Skeletal muscle tissue (tissue), 4 donors: ENCODE results near the gene FAM76B. TPM values are rescaled to one million over a fixed set of nuclear protein-coding genes. Genes with fewer than 3 reads are reported as not detected.

Source experiments
- H3K27ac ChIP-seq: one replicate; pipeline ENCODE4 v1.7.0; 2013; ENCODE audit warnings: mild to moderate bottlenecking, low read depth, low read length, inconsistent platforms
- H3K27me3 ChIP-seq, 3 donors: one replicate each; pipeline ENCODE4 v1.7.0; 2013; ENCODE audit warnings: low read length in 3 of 3; ENCODE audit not compliant: control insufficient read depth in 3 of 3, insufficient read depth in 3 of 3
- H3K36me3 ChIP-seq, 3 donors: one replicate each; pipeline ENCODE4 v1.7.0; 2013; ENCODE audit warnings: low read length in 3 of 3; ENCODE audit not compliant: control insufficient read depth in 3 of 3, insufficient read depth in 3 of 3
- H3K4me1 ChIP-seq, 3 donors: one replicate each; pipeline ENCODE4 v1.7.0; 2013; ENCODE audit warnings: low read length in 3 of 3, mild to moderate bottlenecking in 3 of 3; ENCODE audit not compliant: control insufficient read depth in 3 of 3, insufficient read depth in 3 of 3
- H3K4me3 ChIP-seq, 3 donors: one replicate each; pipeline ENCODE4 v1.7.0; 2013; ENCODE audit warnings: low read length in 3 of 3
- H3K9ac ChIP-seq, 3 donors: one replicate each; pipeline ENCODE4 v1.7.0; 2013; ENCODE audit warnings: low read length in 3 of 3, mild to moderate bottlenecking in 3 of 3, moderate library complexity in 2 of 3, low read depth in 1 of 3
- H3K9me3 ChIP-seq, 3 donors: one replicate each; pipeline ENCODE4 v1.7.0; 2013; ENCODE audit warnings: low read length in 3 of 3; ENCODE audit not compliant: control insufficient read depth in 3 of 3
- total RNA-seq: library from RNA; depleted of rRNA; stranded (reverse); fragments of >200 nt; gene quantifications from one replicate; pipeline ENCODE4 v1.2.3, GENCODE V29; 2014
- donor health status: Osteomylitis.

The FAM76B gene
- total RNA-seq, 1 donor from 2014 or later: 12.0 TPM

DNA sequence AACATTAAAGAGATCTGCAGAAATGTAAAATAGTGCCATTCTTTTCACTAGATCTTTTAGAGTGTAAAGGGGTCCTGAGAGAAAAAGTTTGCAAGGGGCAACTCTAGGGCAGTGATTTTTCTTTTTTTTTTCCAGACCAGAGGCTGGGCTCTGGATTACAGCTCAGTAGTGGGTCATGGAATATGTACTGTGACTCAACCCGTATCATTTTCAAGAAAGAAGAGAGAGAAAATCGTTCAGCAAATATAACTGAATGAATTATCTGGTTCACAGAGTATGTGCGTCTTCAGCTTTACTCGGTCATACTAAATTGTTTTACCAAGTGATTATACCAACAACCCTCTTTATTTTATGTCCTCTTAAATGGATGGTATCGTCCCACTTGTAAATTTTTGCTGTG is 4.5 kb upstream of the FAM76B start:
- no peak overlapping the region for H3K9ac ChIP-seq
- no peaks in the 10 kb centered on the region for H3K27me3 ChIP-seq
- no peak overlapping the region for H3K4me3 ChIP-seq
- H3K27ac ChIP-seq: no peak overlapping the region
- no peaks in the 10 kb centered on the region for H3K36me3 ChIP-seq
- no peaks in the 10 kb centered on the region for H3K9me3 ChIP-seq
- H3K4me1 ChIP-seq: peaks cover 6 to 11% (median 9%) of the 10 kb centered on the region in 3 donors

DNA sequence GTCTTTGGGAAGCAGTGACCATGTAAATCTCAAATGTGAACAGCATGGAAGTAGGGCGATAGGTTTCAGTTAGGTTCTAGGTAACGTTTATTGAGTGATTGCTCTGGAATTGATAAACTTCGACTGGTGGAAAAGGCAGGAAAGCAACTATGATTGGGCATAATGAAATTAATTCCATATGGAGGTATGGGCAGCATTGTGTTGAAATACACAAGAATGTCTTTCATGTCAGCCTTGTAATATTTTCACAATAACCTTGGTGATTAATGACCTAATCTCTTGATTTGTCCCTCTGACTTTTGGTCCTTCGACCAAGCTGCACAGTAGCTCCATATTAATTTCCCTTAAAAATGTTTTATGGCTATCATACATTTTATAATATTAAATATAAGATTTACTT is 3.5 kb upstream of the FAM76B start:
- Histone ChIP-seq H3K4me3 (no peak overlapping the region), H3K36me3 (no peaks in the 10 kb centered on the region), H3K27ac (no peak overlapping the region), H3K4me1 (peaks cover 13 to 20% (median 16%) of the 10 kb centered on the region in 3 donors), H3K27me3 (no peaks in the 10 kb centered on the region), H3K9ac (no peak overlapping the region), H3K9me3 (no peaks in the 10 kb centered on the region)

DNA sequence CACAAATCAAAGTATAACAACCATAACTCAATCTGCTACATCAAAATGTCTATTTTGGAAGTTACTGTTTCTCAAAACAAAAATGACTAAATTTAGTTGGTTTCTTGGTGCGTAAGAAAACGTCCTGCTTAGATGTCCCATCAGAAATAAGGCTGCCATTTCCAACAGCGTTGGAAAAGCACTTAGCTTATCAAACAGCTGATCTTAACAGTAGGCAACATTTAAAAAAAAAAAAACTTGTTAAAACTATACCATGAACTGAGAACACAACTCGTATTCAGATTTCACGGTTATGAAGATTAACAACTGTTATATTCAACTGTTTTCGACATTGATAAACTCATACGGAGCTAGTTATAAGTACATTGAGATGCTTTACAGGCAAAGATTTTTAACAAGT is 3.1 kb upstream of the FAM76B start:
- Histone ChIP-seq H3K27ac (no peak overlapping the region), H3K4me1 (peaks cover 15 to 20% (median 16%) of the 10 kb centered on the region in 3 donors), H3K9me3 (no peaks in the 10 kb centered on the region), H3K27me3 (no peaks in the 10 kb centered on the region), H3K36me3 (peaks cover 0 to 2% (median 0%) of the 10 kb centered on the region in 3 donors), H3K4me3 (no peak overlapping the region), H3K9ac (no peak overlapping the region)

DNA sequence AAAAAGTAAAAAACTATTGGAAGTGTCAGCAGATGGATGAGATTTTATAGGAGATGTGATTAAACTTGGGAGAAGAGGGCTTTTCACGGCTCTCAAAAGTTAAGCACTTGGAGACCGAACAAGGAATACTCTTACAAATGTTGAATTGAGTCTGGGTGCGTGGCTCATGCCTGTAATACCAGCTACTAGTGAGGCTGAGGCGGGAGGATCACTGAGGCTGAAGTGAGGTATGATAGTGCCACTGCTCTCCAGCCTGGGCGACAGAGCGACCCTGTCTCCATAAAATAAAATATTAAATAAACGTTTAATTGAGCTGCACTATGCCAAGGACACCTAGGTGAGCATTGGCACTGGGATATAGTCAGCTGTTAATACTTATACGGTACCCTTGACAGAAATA is 2.6 kb upstream of the FAM76B start:
- H3K9ac ChIP-seq: no peak overlapping the region
- no peak overlapping the region for H3K4me3 ChIP-seq
- H3K27ac ChIP-seq: no peak overlapping the region
- no peaks in the 10 kb centered on the region for H3K9me3 ChIP-seq
- peaks cover 0 to 2% (median 0%) of the 10 kb centered on the region in 3 donors for H3K36me3 ChIP-seq
- H3K27me3 ChIP-seq: no peaks in the 10 kb centered on the region
- H3K4me1 ChIP-seq: peaks cover 15 to 20% (median 16%) of the 10 kb centered on the region in 3 donors

DNA sequence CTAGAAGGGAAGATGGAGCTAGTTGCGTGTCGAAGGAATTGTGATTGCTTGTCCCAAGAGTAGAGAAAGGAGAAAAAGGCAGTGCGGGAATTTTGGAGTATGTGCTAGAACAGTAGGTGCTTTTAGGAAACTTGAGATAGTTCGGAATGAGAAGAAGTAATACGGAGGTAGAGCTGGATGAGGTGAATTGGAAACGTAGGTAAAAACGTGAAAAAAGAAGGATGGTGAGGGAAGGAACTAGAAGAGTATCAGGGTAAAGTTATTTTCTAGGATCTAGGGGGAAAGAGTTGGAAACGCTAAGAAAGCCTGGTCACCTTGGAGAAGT is 2.1 kb upstream of the FAM76B start:
- Histone ChIP-seq H3K4me3 (peak overlapping the region in 2 of 3 donors; percentile 86 to 94), H3K27me3 (no peaks in the 10 kb centered on the region), H3K36me3 (peaks cover 0 to 7% (median 0%) of the 10 kb centered on the region in 3 donors), H3K9me3 (no peaks in the 10 kb centered on the region), H3K9ac (peak overlapping the region in 1 of 3 donors; percentile 97), H3K4me1 (peaks cover 15 to 20% (median 16%) of the 10 kb centered on the region in 3 donors), H3K27ac (no peak overlapping the region)

DNA sequence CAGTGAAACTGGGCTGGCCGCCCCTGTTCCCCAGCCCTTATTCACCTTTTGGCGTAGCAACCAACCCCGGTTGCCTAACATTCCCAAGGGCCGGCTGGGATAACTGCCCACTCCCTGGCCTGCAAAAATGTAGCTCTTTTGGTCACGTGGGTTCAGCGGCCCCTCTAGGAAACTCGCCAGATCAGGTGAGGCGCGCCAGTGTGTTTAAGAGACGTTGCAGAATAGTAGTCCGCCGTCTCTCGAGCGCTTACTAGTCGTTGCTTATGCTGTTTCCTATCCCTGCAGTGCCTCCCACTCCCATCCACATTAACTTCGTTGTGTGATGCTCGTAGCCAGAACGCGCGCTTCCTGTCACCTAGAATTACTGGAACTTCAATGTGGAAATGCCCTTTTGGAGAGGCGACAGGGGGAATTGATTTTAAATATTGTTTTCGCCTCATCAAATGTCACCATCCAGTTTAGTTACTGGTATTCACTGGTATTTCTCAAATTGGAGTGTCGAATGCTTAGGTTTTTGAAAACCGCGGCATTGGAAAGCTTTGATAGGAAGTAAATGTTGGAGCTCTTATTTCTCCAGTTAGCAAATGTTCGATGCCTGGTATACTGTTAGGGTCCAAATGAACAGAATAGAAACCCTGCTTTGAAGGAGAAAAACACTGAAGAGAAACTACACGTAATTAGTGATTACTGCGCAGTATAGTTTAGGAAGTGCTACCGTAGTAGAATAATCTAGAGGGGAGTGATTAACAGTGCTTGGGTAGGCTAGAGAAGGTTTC is 1.5 kb upstream of the FAM76B start:
- peak overlapping the region; percentile 86 to 94 (median 93) for H3K4me3 ChIP-seq
- H3K9me3 ChIP-seq: no peaks in the 10 kb centered on the region
- H3K36me3 ChIP-seq: peaks cover 0 to 9% (median under 1%) of the 10 kb centered on the region in 3 donors
- peak overlapping the region; percentile 94 to 97 (median 96) for H3K9ac ChIP-seq
- no peaks in the 10 kb centered on the region for H3K27me3 ChIP-seq
- H3K27ac ChIP-seq: peak overlapping the region; percentile 98
- peaks cover 15 to 20% (median 16%) of the 10 kb centered on the region in 3 donors for H3K4me1 ChIP-seq

DNA sequence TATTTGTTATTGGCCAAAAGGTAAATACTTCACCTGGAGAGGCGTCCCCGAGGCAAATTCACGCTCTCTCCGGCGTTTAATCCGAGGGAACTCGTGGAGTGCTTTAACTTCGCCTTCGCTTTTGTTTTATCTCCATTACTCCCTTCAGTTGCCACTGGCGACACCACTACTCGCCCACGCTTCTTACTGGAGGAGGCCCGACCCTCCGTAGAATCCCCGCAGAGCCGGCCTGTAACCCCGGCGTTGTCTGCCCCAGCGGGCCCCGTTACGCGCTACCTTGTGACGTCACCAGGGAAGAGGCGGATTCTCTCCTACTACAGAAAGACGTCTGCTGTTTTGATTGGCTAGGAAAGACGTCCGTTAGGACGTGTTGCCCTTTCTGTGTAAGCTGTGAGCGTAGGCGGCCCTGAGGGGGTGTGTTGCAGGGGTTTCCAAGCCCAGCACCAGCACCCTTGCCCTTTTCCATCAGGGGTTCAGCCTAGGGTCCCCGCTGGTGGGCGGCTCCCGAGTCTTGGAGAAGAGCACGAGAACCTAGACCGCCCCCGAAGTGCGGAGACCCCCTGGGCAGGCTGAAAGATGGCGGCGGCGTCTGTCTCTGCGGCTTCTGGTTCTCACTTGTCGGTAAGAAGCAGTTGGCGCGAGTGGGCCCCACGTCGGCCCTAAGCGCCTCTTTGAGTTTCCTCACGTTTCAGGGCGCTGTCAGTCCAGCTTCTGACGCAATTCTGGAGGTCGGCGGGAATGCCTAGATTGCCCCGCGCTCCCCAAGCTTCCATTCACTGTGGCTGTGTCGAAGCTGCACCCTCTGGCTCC is 746 bp upstream of the FAM76B start, which contains the start of gene CEP57:
Gene CEP57, plus strand, starts transcription at position 376 of the 810 bp plus-strand sequence. Its CDS starts 201 bp downstream, at position 577.
- Histone ChIP-seq H3K9ac (peak within 1 kb of the TSS; percentile 94 to 97 (median 96)), H3K27ac (peak within 1 kb of the TSS; percentile 98), H3K36me3 (peaks cover 0 to 17% (median 8%) of the 10 kb centered on the region in 3 donors), H3K9me3 (no peaks in the 10 kb centered on the region), H3K4me1 (peaks cover 15 to 20% (median 16%) of the 10 kb centered on the region in 3 donors), H3K4me3 (peak within 1 kb of the TSS; percentile 86 to 94 (median 93)), H3K27me3 (no peaks in the 10 kb centered on the region)

DNA sequence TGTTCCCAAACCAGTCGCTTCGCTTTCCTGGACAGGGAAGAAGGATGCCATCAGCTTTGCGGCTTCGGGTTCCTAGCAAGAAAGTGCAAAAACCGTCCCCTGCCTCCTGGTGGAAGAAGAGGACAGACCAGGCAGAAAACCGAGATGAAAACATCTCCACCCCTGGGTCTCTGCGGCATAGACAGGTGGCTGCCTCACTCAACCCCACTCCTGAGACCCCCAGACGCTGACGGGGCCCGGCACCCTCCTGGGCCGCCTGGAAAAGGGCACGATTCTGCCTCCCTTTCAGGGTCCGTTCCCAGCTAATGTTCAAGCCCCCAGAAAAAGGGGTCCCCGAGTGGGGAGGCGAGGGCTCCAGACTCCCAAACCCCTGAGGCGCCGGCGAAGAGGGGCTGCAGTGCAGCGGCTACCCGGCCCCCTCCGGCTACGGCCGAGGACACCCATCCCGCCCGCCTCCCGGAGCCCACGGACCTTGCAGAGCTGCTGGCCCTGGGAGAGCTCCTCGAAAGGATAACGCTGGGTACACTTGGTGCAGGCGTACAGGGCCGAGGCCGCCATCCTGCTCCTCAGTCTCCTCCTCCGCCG is 569 bp downstream of the FAM76B start:
- H3K27me3 ChIP-seq: no peaks in the 10 kb centered on the region
- H3K9ac ChIP-seq: peak overlapping the region; percentile 94 to 97 (median 96)
- peaks cover 15 to 20% (median 16%) of the 10 kb centered on the region in 3 donors for H3K4me1 ChIP-seq
- peak overlapping the region; percentile 86 to 94 (median 93) for H3K4me3 ChIP-seq
- peaks cover 4 to 28% (median 17%) of the 10 kb centered on the region in 3 donors for H3K36me3 ChIP-seq
- no peaks in the 10 kb centered on the region for H3K9me3 ChIP-seq
- peak overlapping the region; percentile 98 for H3K27ac ChIP-seq

DNA sequence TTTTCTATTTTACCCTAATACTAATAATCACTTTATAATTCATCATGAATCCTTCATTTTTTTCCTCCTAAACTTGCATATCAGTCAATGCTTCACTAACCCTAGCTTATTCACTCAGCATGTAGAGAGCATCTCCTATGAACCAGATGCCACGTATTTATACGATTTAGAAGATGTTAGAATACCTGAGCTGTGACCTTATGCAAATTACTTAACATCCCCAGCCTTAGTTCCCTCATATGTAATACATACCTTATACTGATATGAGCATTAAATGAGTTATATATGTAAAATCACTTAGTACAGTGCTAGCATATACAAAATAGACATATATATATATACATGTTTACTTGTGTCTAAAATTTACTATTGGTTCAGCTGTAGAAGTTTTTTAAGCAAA is 9.0 kb downstream of the FAM76B start:
- Histone ChIP-seq H3K27me3 (no peaks in the 10 kb centered on the region), H3K9me3 (no peaks in the 10 kb centered on the region), H3K4me1 (no peaks in the 10 kb centered on the region), H3K4me3 (no peak overlapping the region), H3K36me3 (peaks cover 5 to 56% (median 53%) of the 10 kb centered on the region in 3 donors), H3K27ac (no peak overlapping the region), H3K9ac (no peak overlapping the region)
